ENCODE data around the gene TSG101. TPM values are rescaled to one million over a fixed set of nuclear protein-coding genes. Genes with fewer than 3 reads are reported as not detected.

TSG101 gene
- total and polyA plus RNA-seq, 2 experiments from 2014 or later, result 59.4 to 102 TPM

DNA sequence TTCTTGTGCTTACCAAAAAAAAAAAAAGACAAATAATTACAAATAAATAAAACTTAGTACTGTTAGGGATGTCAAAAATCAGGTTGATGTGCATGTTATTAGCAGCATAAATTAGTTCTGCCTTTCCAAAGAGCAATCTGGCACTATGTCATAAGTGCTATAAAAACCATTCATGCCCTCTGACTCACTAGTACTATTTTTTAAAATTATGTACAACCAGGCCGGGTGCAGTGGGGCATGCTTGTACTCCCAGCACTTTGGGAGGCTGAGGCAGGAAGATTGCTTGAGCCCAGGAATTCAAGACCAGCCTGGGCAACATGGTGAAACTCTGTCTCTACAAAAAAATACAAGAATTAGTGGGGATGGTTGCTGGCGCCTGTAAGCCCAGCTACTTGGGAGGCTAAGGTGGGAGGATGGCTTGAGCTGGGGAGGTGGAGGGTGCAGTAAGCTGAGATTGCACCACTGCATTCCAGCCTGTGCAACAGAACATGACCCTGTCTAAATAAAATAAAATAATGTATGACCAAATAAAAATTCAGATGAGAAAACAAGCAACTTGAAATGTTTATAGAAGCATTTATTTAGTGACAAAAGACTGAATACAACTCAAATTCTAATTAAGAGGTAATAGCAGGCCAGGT, 36.5 kb upstream of the TSG101 start:
- Mint-ChIP-seq H3K4me1 (peaks cover 6% of the 10 kb centered on the region; the same call in 2 of the 3 replicates), H3K9me3 (no peaks in the 10 kb centered on the region), H3K4me3 (no peak overlapping the region), H3K27ac (no peak overlapping the region), H3K27me3 (ENCODE audit: insufficient read depth, low read depth, poor library complexity) (peaks cover 5% of the 10 kb centered on the region), H3K36me3 (ENCODE audit: low read depth) (no peaks in the 10 kb centered on the region; the same call in 2 of the 3 replicates)
- H3K79me2 ChIP-seq (replicated peaks; ENCODE audit: insufficient read depth), result no peaks in the 10 kb centered on the region
- TF ChIP-seq, protein P1, sequence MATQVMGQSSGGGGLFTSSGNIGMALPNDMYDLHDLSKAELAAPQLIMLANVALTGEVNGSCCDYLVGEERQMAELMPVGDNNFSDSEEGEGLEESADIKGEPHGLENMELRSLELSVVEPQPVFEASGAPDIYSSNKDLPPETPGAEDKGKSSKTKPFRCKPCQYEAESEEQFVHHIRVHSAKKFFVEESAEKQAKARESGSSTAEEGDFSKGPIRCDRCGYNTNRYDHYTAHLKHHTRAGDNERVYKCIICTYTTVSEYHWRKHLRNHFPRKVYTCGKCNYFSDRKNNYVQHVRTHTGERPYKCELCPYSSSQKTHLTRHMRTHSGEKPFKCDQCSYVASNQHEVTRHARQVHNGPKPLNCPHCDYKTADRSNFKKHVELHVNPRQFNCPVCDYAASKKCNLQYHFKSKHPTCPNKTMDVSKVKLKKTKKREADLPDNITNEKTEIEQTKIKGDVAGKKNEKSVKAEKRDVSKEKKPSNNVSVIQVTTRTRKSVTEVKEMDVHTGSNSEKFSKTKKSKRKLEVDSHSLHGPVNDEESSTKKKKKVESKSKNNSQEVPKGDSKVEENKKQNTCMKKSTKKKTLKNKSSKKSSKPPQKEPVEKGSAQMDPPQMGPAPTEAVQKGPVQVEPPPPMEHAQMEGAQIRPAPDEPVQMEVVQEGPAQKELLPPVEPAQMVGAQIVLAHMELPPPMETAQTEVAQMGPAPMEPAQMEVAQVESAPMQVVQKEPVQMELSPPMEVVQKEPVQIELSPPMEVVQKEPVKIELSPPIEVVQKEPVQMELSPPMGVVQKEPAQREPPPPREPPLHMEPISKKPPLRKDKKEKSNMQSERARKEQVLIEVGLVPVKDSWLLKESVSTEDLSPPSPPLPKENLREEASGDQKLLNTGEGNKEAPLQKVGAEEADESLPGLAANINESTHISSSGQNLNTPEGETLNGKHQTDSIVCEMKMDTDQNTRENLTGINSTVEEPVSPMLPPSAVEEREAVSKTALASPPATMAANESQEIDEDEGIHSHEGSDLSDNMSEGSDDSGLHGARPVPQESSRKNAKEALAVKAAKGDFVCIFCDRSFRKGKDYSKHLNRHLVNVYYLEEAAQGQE (IDR thresholded peaks at IDR 0.05; ENCODE audit: unreplicated experiment), result no peak
- TF ChIP-seq ZNF331 (CRISPR knock-in tag; IDR thresholded peaks at IDR 0.05; ENCODE audit: low read depth) (no peak), ZNF114 (CRISPR knock-in tag; IDR thresholded peaks at IDR 0.05) (no peak), CTCF (conservative IDR thresholded peaks at IDR 0.05; ENCODE audit: low read depth in 2 of 2) (no peak), EZH2phosphoT487 (IDR thresholded peaks at IDR 0.05; ENCODE audit: unreplicated experiment) (no peak), JUNB (IDR thresholded peaks at IDR 0.05; ENCODE audit: unreplicated experiment) (no peak), STAT1 (IDR thresholded peaks at IDR 0.05; ENCODE audit: unreplicated experiment) (no peak), NANOG (IDR thresholded peaks at IDR 0.05; ENCODE audit: borderline replicate concordance) (no peak), POLR2AphosphoS5 (IDR thresholded peaks at IDR 0.05; ENCODE audit: low read depth) (no peak), CREB1 (CRISPR knock-in tag; IDR thresholded peaks at IDR 0.05; ENCODE audit: low read depth) (no peak), EZH2 (IDR thresholded peaks at IDR 0.05; ENCODE audit: low read depth, unreplicated experiment) (no peak)
- TF ChIP-seq, protein P2, sequence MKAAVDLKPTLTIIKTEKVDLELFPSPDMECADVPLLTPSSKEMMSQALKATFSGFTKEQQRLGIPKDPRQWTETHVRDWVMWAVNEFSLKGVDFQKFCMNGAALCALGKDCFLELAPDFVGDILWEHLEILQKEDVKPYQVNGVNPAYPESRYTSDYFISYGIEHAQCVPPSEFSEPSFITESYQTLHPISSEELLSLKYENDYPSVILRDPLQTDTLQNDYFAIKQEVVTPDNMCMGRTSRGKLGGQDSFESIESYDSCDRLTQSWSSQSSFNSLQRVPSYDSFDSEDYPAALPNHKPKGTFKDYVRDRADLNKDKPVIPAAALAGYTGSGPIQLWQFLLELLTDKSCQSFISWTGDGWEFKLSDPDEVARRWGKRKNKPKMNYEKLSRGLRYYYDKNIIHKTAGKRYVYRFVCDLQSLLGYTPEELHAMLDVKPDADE (IDR thresholded peaks at IDR 0.05), result no peak
- TF ChIP-seq, protein P3, sequence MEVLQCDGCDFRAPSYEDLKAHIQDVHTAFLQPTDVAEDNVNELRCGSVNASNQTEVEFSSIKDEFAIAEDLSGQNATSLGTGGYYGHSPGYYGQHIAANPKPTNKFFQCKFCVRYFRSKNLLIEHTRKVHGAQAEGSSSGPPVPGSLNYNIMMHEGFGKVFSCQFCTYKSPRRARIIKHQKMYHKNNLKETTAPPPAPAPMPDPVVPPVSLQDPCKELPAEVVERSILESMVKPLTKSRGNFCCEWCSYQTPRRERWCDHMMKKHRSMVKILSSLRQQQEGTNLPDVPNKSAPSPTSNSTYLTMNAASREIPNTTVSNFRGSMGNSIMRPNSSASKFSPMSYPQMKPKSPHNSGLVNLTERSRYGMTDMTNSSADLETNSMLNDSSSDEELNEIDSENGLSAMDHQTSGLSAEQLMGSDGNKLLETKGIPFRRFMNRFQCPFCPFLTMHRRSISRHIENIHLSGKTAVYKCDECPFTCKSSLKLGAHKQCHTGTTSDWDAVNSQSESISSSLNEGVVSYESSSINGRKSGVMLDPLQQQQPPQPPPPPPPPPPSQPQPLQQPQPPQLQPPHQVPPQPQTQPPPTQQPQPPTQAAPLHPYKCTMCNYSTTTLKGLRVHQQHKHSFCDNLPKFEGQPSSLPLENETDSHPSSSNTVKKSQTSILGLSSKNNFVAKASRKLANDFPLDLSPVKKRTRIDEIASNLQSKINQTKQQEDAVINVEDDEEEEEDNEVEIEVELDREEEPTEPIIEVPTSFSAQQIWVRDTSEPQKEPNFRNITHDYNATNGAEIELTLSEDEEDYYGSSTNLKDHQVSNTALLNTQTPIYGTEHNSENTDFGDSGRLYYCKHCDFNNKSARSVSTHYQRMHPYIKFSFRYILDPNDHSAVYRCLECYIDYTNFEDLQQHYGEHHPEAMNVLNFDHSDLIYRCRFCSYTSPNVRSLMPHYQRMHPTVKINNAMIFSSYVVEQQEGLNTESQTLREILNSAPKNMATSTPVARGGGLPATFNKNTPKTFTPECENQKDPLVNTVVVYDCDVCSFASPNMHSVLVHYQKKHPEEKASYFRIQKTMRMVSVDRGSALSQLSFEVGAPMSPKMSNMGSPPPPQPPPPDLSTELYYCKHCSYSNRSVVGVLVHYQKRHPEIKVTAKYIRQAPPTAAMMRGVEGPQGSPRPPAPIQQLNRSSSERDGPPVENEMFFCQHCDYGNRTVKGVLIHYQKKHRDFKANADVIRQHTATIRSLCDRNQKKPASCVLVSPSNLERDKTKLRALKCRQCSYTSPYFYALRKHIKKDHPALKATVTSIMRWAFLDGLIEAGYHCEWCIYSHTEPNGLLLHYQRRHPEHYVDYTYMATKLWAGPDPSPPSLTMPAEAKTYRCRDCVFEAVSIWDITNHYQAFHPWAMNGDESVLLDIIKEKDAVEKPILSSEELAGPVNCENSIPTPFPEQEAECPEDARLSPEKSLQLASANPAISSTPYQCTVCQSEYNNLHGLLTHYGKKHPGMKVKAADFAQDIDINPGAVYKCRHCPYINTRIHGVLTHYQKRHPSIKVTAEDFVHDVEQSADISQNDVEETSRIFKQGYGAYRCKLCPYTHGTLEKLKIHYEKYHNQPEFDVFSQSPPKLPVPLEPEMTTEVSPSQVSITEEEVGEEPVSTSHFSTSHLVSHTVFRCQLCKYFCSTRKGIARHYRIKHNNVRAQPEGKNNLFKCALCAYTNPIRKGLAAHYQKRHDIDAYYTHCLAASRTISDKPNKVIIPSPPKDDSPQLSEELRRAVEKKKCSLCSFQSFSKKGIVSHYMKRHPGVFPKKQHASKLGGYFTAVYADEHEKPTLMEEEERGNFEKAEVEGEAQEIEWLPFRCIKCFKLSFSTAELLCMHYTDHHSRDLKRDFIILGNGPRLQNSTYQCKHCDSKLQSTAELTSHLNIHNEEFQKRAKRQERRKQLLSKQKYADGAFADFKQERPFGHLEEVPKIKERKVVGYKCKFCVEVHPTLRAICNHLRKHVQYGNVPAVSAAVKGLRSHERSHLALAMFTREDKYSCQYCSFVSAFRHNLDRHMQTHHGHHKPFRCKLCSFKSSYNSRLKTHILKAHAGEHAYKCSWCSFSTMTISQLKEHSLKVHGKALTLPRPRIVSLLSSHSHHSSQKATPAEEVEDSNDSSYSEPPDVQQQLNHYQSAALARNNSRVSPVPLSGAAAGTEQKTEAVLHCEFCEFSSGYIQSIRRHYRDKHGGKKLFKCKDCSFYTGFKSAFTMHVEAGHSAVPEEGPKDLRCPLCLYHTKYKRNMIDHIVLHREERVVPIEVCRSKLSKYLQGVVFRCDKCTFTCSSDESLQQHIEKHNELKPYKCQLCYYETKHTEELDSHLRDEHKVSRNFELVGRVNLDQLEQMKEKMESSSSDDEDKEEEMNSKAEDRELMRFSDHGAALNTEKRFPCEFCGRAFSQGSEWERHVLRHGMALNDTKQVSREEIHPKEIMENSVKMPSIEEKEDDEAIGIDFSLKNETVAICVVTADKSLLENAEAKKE (CRISPR knock-in tag; IDR thresholded peaks at IDR 0.05), result no peak
- no peak overlapping the region for H2AFZ ChIP-seq
- H3K27me3 ChIP-seq (ENCODE audit: insufficient read depth), result no peaks in the 10 kb centered on the region
- no peak overlapping the region for H3K27ac ChIP-seq (ENCODE audit: low read depth)
- no peaks in the 10 kb centered on the region for H3K36me3 ChIP-seq (ENCODE audit: insufficient read depth)
- no peak overlapping the region for H3K4me3 ChIP-seq
- peaks cover 9% of the 10 kb centered on the region for H3K4me1 ChIP-seq (ENCODE audit: insufficient read depth)
- H3K4me2 ChIP-seq, result no peak overlapping the region
- H4K20me1 ChIP-seq (replicated peaks; ENCODE audit: insufficient read depth), result no peaks in the 10 kb centered on the region; the same call in 1 of the 2 replicates
- ATAC-seq, result no peak
- no peak for DNase-seq (ENCODE audit: low spot score)
- no peaks in the 10 kb centered on the region for H3K9me2 ChIP-seq (ENCODE audit: insufficient read depth)
- no peaks in the 10 kb centered on the region for H3F3A ChIP-seq (replicated peaks; ENCODE audit: low read depth)
